HepG2 (cell line): ENCODE data around the gene USE1. TPM values are rescaled to one million over a fixed set of nuclear protein-coding genes. Genes with fewer than 3 reads are reported as not detected.

Experiments
- ATM ChIP-seq: fragments of 450-650 bp; IDR thresholded peaks from 2 replicates; pipeline ENCODE4 v1.7.1; 2017; ENCODE audit warnings: mild to moderate bottlenecking, borderline replicate concordance
- BRD4 ChIP-seq: sonication (generic); formaldehyde crosslinking; IDR thresholded peaks from 2 replicates; pipeline ENCODE4 v1.4.0; 2020; ENCODE audit warnings: missing genetic modification reagents
- NR2C2 ChIP-seq: sonication (generic); formaldehyde crosslinking; IDR thresholded peaks from 2 replicates; pipeline ENCODE4 v1.4.0; 2020; ENCODE audit warnings: missing genetic modification reagents, mild to moderate bottlenecking, moderate library complexity, borderline replicate concordance
- NRL ChIP-seq: sonication (generic); formaldehyde crosslinking; IDR thresholded peaks from 2 replicates; pipeline ENCODE4 v1.5.0; 2020; ENCODE audit warnings: missing genetic modification reagents, mild to moderate bottlenecking, moderate library complexity, borderline replicate concordance
- POGZ ChIP-seq: sonication (generic); formaldehyde crosslinking; IDR thresholded peaks from 2 replicates; pipeline ENCODE4 v1.4.0; 2020; ENCODE audit warnings: mild to moderate bottlenecking, missing genetic modification reagents
- SMC3 ChIP-seq: IDR thresholded peaks from 2 replicates; pipeline ENCODE4 v1.6.1; 2011; ENCODE audit warnings: low read length, improper control_type of control experiment
- TARDBP ChIP-seq: sonication (generic); formaldehyde crosslinking; IDR thresholded peaks from 2 replicates; pipeline ENCODE4 v1.8.0; 2022; ENCODE audit warnings: mild to moderate bottlenecking, missing genetic modification reagents
- ZNF839 ChIP-seq: sonication (generic); formaldehyde crosslinking; IDR thresholded peaks from 2 replicates; pipeline ENCODE4 v1.4.0; 2020; ENCODE audit warnings: missing genetic modification reagents, mild to moderate bottlenecking, borderline replicate concordance
- polyA plus RNA-seq, 8 experiments: library from polyadenylated mRNA; depleted of rRNA in 3 of 8; stranded (reverse) in 7 of 8; unstranded in 1 of 8; fragments of >200 nt; fragmentation: Illumina TruSeq in 4 of 8; extraction: Trizol in 4 of 8; gene quantifications; 2 replicates each; pipeline versions ENCODE4 v1.2.1 to v1.2.3, GENCODE V29; 2011 to 2016; ENCODE audit warnings: low read depth in 4 of 8, missing spikeins in 1 of 8, mixed read lengths in 1 of 8; ENCODE audit not compliant: insufficient read depth in 1 of 8
- total RNA-seq, 5 experiments: library from RNA; depleted of rRNA; stranded (reverse); fragments of >200 nt; fragmentation: Illumina TruSeq; extraction: Trizol; gene quantifications; 2 replicates each; pipeline ENCODE4 v1.2.3, GENCODE V29; 2016; ENCODE audit warnings: low read depth in 1 of 5
- TF ChIP-seq, protein P1 (sequence below): sonication (generic); formaldehyde crosslinking; IDR thresholded peaks from 2 replicates; pipeline ENCODE4 v1.5.0; 2020; ENCODE audit warnings: mild to moderate bottlenecking, missing genetic modification reagents
- TF ChIP-seq, protein P2 (sequence below): sonication (generic); formaldehyde crosslinking; IDR thresholded peaks from 2 replicates; pipeline ENCODE4 v1.4.0; 2020; ENCODE audit warnings: mild to moderate bottlenecking, missing genetic modification reagents, borderline replicate concordance
- TF ChIP-seq, protein P3 (sequence below): sonication (generic); formaldehyde crosslinking; IDR thresholded peaks from 2 replicates; pipeline ENCODE4 v1.5.1; 2020; ENCODE audit warnings: mild to moderate bottlenecking, moderate library complexity, missing genetic modification reagents
- TF ChIP-seq, protein P4 (sequence below): sonication (generic); formaldehyde crosslinking; IDR thresholded peaks from 2 replicates; pipeline ENCODE4 v1.4.0; 2020; ENCODE audit warnings: missing genetic modification reagents, borderline replicate concordance
- TF ChIP-seq, protein P5 (sequence below): sonication (generic); formaldehyde crosslinking; IDR thresholded peaks from 2 replicates; pipeline ENCODE4 v1.4.0; 2020; ENCODE audit warnings: missing genetic modification reagents
- TF ChIP-seq, protein P6 (sequence below), 2 experiments: fragments of 450-650 bp in 1 of 2; sonication (generic) in 1 of 2; formaldehyde crosslinking; IDR thresholded peaks; 2 replicates each; pipeline versions ENCODE4 v1.5.0 to v1.8.0; 2020 to 2022; ENCODE audit warnings: mild to moderate bottlenecking in 1 of 2, missing genetic modification reagents in 1 of 2

Gene USE1
- total and polyA plus RNA-seq, 2 of the 13 experiments (the other 11 are each of a cell fraction or from before 2014, with no cell fraction given): 9.9 to 17.6 TPM

DNA sequence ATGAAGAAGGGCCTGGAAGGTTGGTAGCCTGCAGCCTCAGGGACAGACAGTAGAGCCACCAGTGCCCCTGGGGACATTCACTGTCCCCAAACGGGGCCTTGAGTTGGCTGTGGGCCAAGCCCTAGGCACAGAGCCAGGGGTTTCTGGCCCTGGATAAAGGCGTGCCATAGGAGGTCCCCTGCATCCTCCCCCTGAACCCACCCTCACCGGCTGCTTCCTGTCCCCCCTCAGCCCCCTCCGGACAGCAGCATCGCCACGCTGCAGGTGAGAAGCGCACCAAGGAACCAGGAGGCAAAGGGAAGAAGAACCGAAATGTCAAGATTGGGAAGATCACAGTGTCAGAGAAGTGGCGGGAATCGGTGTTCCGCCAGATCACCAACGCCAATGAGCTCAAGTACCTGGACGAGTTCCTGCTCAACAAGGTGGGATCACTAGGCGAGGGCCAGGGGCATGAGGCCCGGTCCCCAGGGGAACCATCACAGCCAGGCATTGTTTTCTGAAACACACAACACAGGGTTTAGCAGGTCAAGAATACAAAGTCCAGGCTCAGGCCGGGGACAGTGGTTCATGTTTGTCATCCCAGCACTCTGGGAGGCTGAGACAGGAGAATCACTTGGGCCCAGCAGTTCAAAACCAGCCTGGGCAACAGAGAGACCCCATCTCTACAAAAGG lies 14.6 kb upstream of the USE1 start (continued):
- TF ChIP-seq, protein P1, sequence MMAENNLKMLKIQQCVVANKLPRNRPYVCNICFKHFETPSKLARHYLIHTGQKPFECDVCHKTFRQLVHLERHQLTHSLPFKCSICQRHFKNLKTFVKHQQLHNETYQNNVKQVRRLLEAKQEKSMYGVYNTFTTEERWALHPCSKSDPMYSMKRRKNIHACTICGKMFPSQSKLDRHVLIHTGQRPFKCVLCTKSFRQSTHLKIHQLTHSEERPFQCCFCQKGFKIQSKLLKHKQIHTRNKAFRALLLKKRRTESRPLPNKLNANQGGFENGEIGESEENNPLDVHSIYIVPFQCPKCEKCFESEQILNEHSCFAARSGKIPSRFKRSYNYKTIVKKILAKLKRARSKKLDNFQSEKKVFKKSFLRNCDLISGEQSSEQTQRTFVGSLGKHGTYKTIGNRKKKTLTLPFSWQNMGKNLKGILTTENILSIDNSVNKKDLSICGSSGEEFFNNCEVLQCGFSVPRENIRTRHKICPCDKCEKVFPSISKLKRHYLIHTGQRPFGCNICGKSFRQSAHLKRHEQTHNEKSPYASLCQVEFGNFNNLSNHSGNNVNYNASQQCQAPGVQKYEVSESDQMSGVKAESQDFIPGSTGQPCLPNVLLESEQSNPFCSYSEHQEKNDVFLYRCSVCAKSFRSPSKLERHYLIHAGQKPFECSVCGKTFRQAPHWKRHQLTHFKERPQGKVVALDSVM (CRISPR knock-in tag): peak; percentile 87
- TF ChIP-seq POGZ (CRISPR knock-in tag) (peak; percentile 83), SMC3 (no peak), BRD4 (0 out of 2 replicates have a peak, but pooled peaks have one; percentile 59), ATM (no peak), NR2C2 (CRISPR knock-in tag) (peak; percentile 60), ZNF839 (no peak), TARDBP (0 out of 2 replicates have a peak, but pooled peaks have one; percentile 58), NRL (CRISPR knock-in tag) (peak; percentile 43; the same call in 1 of the 2 replicates)
- TF ChIP-seq, protein P2, sequence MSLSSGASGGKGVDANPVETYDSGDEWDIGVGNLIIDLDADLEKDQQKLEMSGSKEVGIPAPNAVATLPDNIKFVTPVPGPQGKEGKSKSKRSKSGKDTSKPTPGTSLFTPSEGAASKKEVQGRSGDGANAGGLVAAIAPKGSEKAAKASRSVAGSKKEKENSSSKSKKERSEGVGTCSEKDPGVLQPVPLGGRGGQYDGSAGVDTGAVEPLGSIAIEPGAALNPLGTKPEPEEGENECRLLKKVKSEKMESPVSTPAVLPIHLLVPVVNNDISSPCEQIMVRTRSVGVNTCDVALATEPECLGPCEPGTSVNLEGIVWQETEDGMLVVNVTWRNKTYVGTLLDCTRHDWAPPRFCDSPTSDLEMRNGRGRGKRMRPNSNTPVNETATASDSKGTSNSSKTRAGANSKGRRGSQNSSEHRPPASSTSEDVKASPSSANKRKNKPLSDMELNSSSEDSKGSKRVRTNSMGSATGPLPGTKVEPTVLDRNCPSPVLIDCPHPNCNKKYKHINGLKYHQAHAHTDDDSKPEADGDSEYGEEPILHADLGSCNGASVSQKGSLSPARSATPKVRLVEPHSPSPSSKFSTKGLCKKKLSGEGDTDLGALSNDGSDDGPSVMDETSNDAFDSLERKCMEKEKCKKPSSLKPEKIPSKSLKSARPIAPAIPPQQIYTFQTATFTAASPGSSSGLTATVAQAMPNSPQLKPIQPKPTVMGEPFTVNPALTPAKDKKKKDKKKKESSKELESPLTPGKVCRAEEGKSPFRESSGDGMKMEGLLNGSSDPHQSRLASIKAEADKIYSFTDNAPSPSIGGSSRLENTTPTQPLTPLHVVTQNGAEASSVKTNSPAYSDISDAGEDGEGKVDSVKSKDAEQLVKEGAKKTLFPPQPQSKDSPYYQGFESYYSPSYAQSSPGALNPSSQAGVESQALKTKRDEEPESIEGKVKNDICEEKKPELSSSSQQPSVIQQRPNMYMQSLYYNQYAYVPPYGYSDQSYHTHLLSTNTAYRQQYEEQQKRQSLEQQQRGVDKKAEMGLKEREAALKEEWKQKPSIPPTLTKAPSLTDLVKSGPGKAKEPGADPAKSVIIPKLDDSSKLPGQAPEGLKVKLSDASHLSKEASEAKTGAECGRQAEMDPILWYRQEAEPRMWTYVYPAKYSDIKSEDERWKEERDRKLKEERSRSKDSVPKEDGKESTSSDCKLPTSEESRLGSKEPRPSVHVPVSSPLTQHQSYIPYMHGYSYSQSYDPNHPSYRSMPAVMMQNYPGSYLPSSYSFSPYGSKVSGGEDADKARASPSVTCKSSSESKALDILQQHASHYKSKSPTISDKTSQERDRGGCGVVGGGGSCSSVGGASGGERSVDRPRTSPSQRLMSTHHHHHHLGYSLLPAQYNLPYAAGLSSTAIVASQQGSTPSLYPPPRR: 0 out of 2 replicates have a peak, but pooled peaks have one; percentile 22
- TF ChIP-seq, protein P3, sequence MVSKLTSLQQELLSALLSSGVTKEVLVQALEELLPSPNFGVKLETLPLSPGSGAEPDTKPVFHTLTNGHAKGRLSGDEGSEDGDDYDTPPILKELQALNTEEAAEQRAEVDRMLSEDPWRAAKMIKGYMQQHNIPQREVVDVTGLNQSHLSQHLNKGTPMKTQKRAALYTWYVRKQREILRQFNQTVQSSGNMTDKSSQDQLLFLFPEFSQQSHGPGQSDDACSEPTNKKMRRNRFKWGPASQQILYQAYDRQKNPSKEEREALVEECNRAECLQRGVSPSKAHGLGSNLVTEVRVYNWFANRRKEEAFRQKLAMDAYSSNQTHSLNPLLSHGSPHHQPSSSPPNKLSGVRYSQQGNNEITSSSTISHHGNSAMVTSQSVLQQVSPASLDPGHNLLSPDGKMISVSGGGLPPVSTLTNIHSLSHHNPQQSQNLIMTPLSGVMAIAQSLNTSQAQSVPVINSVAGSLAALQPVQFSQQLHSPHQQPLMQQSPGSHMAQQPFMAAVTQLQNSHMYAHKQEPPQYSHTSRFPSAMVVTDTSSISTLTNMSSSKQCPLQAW: peak; percentile 76; the same call in 1 of the 2 replicates
- TF ChIP-seq, protein P4, sequence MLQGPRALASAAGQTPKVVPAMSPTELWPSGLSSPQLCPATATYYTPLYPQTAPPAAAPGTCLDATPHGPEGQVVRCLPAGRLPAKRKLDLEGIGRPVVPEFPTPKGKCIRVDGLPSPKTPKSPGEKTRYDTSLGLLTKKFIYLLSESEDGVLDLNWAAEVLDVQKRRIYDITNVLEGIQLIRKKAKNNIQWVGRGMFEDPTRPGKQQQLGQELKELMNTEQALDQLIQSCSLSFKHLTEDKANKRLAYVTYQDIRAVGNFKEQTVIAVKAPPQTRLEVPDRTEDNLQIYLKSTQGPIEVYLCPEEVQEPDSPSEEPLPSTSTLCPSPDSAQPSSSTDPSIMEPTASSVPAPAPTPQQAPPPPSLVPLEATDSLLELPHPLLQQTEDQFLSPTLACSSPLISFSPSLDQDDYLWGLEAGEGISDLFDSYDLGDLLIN (CRISPR knock-in tag): no peak
- TF ChIP-seq, protein P5, sequence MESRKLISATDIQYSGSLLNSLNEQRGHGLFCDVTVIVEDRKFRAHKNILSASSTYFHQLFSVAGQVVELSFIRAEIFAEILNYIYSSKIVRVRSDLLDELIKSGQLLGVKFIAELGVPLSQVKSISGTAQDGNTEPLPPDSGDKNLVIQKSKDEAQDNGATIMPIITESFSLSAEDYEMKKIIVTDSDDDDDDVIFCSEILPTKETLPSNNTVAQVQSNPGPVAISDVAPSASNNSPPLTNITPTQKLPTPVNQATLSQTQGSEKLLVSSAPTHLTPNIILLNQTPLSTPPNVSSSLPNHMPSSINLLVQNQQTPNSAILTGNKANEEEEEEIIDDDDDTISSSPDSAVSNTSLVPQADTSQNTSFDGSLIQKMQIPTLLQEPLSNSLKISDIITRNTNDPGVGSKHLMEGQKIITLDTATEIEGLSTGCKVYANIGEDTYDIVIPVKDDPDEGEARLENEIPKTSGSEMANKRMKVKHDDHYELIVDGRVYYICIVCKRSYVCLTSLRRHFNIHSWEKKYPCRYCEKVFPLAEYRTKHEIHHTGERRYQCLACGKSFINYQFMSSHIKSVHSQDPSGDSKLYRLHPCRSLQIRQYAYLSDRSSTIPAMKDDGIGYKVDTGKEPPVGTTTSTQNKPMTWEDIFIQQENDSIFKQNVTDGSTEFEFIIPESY (CRISPR knock-in tag): peak; percentile 98
- TF ChIP-seq, protein P6, sequence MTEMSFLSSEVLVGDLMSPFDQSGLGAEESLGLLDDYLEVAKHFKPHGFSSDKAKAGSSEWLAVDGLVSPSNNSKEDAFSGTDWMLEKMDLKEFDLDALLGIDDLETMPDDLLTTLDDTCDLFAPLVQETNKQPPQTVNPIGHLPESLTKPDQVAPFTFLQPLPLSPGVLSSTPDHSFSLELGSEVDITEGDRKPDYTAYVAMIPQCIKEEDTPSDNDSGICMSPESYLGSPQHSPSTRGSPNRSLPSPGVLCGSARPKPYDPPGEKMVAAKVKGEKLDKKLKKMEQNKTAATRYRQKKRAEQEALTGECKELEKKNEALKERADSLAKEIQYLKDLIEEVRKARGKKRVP (CRISPR knock-in tag; IDR thresholded peaks at IDR 0.05): no peak
